Kidney glomerular epithelial cell (primary cell): ENCODE results near the gene AMPH.
A peak's percentile ranks its signal among the peaks of the same experiment; 100 is the strongest.
"Not testable (repeated sequence)": the region's sequence is repeated elsewhere in the genome, so short reads cannot be mapped to it uniquely, and the experiment has no call there.

ENCODE experiments used
- DNase-seq: peaks from one replicate; lab custom pipeline; 2025; lab: John Stamatoyannopoulos, UW

Gene AMPH

GRCh38 chr7:38396852-38397251 lies 234.3 kb downstream of the AMPH start:
- no peak for DNase-seq

- DNase-seq: not testable (repeated sequence)
These were observed 235.1 kb downstream of the AMPH start for GRCh38 chr7:38395921-38396552.

GRCh38 chr7:38394660-38395059 lies 236.5 kb downstream of the AMPH start:
- DNase-seq: no peak

DNA sequence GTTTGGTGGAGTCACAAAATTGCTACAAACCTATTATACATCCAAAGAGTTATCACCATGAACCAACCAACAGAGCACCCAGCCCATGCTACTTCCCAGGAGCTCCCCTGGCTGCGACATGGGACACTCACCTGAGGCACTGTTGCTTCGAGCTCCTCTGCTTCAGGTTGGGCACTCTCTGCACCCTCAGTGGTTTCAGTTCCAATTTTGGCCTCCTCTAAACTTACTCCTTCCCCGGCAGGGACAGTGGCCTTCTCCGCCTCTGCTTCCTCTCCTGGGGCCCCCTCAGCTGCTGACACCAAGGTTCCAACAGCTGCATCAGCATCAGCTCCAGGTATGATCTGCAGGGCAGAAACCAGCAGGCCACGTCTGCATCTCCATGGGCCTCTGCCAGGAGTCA lies 237.3 kb downstream of the AMPH start:
- DNase-seq: no peak

GRCh38 chr7:38391751-38392150 lies 239.4 kb downstream of the AMPH start:
- no peak for DNase-seq

- DNase-seq: no peak
These were observed 245.5 kb downstream of the AMPH start for GRCh38 chr7:38385682-38386081.

DNA sequence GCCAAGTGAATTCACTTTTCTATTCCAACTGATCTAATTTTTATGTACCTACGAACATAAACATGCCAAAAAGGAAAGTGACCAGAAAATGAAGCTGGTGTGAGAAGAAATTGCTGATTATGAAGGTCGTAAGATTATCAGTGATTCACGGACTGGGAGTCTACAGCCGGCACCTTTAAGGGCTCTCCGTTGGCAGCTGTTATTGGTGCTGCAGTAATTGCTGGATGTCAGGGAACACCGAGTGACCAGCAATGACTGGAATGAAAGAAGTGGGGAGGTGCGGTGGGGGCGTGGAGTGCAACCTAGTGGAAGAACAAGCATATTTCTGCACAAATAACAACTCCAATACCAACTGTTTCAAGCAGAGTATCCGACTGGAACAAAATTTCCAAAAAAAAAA lies 247.9 kb downstream of the AMPH start:
- no peak for DNase-seq

DNA sequence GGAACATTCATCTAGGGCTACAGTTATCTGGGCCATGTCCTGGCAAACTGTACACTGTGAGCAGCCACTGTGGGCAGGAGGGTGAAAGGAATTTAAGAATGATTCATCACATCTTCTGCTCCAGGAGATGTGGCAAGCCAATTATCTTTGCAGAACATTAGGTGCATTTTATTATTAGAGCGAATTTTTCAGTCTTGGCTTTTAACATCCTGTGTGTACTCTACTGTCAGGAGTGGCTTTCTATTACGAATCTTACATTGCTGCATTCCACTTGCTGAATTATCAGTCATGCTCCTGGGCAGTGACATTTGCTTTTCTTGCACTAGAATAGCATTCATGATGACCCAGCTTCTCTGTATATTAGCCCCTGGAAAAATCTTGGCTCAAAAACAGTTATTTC lies 248.5 kb downstream of the AMPH start:
- no peak for DNase-seq

DNA sequence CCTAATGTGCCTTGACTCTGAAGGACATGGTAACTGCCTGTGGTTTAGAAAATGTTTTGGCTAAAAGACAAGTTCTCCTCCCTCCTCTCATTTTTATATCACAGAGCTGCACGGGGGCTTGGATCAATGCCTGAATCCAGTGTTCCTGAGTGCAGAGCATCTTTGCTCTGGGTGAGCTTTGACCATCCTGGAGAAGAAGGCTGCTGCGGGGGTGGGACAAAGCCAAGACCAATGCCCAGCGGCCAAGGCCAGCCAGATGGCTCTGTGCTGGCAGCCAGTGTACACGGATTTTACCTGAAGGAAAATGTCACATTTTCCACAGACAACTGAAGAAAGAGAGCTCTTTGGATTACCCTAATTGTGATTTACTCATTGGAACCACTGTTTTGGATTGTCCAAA lies 255.7 kb downstream of the AMPH start:
- DNase-seq: no peak

DNA sequence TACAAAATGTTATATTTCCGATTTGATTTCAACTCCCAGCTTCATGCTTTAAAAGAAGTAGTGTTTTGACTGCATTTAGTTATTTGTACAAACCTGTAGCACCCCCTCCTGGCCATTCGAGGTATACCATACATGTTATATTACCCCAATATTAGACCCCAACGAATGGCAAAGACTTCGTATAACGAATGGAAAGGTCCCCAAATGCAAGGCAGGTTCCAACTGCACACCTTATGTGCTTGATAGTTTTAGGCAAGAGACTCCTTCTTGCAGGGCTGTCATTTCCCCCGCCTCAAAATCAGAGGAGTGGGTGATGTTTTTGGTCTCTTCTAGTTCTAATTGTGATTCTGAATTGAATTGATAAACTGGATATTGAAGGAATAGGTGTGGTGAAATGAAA lies 256.7 kb downstream of the AMPH start:
- peak; percentile 22 for DNase-seq

DNA sequence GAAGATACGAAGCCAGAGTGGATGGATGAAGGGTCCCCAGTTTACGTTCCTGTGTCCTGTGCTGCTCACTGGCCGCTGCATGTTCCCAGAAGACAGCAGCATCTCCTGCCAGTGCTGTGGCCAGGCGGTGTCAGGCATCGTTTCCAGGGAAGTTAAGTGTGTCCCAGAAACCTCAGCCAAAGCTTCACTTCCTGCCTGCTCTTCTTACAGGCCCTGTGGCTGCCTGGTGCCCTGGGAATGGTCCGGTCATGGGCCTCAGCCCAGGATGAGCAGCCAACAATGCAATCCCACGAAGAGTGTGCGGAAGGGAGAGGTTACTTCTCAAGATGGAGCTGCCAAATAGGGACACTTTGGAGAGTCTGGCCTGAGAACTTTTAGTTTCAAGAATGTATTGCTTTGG lies 258.0 kb downstream of the AMPH start:
- DNase-seq: no peak

DNA sequence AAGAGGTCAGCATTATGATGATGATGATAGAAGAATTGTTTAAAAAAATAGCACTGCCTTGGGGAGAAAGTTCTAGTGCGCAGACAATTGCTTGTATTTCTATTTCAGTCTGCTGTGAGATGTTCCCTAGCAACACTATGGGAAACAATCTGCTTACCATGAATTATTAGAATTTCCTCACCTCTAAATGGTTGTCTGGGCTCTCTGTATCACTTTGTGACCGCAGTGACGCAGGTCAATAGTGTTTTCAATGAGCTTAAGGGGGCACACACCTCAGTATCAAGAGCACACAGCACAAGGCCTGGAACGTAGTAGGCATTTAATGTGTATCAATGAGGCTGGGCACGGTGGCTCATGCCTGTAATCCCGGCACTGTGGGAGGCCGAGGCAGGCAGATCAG lies 258.9 kb downstream of the AMPH start:
- no peak for DNase-seq

GRCh38 chr7:38369816-38370493 lies 261.2 kb downstream of the AMPH start:
- DNase-seq: peak; percentile 75

DNA sequence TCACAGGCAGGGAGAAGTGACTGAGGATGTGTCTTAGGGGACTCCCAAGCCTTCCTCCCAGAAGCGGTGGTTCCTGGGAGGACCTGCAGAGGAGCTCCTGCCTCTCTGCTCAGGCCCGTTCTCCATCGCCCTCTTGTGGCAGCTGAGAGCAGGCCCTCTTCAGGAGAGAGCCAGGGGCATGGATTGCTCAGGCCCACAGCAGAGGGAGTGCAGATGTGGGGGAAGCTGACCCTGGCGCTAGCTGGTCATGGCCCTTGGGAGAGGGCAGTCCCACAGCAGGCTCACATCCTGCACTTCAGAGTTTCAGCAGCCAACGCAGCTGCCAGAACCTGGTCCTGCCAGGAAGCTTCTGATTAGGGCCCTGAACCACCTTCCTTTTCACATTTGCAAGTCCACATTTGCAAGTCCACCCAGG lies 263.0 kb downstream of the AMPH start:
- peak; percentile 28 for DNase-seq

- no peak for DNase-seq
These were observed 263.8 kb downstream of the AMPH start for GRCh38 chr7:38367301-38367890.

GRCh38 chr7:38363379-38363778 lies 267.8 kb downstream of the AMPH start:
- DNase-seq: not testable (repeated sequence)

DNA sequence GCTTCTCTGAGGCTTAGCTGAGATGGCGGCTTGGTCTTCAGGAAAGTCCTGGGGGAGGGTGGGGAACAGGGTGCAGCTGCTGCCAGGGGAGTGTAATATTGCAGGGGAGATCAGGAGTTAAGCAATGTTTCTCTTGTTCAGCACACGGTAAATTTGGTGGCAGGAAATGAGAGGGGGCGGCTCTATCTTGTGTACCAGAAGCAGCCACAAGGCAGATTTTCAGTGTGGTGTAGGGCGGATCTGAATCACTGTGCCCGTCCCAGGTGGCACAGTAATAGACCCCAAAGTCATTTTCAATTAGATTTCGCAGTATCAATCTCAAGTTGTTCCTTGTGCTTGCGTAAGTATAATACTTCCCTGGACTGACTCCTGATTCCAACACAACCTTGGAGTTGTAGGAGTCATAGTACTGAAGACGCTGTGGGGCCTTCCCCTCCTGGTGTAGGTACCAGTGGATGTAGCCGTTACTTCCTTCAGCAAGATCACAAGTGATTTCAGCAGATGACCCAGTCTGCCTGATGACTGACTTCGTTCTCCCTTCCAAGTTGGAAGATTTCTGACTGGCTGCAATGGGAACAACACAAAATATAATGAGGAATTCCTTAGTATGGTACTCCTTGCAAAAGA lies 268.4 kb downstream of the AMPH start:
- DNase-seq: not testable (repeated sequence)

GRCh38 chr7:38360776-38361175 lies 270.4 kb downstream of the AMPH start:
- DNase-seq: no peak

DNA sequence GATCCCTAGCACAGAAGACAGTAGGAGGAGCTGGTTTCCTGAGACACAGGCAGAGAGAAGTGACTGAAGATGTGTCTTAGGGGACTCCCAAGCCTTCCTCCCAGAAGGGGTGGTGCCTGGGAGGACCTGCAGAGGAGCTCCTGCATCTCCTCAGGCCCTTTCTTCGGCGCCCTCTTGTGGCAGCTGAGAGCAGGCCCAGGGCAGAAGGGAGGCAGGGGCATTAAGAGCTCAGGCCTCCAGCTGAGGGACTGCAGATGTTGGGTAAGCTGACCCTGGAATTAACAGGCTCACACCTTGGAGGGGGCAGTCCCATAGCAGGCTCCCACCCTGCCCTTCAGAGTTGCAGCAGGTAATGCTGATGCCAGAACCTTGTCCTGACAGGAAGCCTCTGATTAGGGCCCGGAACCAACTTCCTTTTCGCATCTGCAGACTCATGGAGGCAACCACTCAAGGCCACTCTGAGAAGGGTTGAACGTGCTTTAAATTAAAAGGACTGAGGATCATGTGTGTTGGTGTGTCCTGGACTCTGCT lies 272.0 kb downstream of the AMPH start:
- DNase-seq: not testable (repeated sequence)

GRCh38 chr7:38358273-38358831 lies 272.8 kb downstream of the AMPH start:
- DNase-seq: not testable (repeated sequence)

DNA sequence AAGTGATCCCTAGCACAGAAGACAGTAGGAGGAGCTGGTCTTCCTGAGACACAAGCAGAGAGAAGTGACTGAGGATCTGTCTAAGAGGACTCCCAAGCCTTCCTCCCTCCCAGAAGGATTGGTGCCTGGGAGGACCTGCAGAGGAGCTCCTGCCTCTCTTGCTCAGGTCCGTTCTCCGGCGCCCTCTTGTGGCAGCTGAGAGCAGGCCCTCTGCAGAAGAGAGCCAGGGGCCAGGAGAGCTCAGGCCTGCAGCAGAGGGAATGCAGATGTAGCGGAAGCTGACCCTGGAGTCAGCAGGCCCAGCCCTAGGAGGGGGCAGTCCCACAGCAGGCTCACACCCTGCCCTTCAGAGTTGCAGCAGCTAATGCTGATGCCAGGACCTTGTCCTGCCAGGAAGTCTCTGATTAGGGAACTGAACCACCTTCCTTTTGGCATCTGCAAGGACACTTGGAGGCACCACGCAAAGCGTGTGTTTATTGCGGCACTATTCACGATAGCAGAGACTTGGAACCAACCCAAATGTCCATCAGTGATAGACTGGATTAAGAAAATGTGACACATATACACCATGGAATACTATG lies 276.8 kb downstream of the AMPH start:
- DNase-seq: not testable (repeated sequence)

- DNase-seq: not testable (repeated sequence)
These were observed 277.7 kb downstream of the AMPH start for GRCh38 chr7:38353431-38353881.
